OCI-LY3 (cell line): ENCODE data around the gene CCDC40.

ENCODE experiments used
- EZH2phosphoT487 ChIP-seq: fragments of 200-600 bp; shearing (Covaris generic); IDR thresholded peaks from 2 replicates; pipeline ENCODE4 v1.6.1; 2018; ENCODE audit warnings: antibody characterized with exemption, mixed run types, low read depth
- TF ChIP-seq, protein P1 (sequence below): fragments of 200-600, 300-600 bp; sonication (generic); IDR thresholded peaks from 2 replicates; pipeline ENCODE4 v1.5.1; 2014; ENCODE audit warnings: antibody characterized with exemption, low read length, low read depth

- TF ChIP-seq, protein P1, sequence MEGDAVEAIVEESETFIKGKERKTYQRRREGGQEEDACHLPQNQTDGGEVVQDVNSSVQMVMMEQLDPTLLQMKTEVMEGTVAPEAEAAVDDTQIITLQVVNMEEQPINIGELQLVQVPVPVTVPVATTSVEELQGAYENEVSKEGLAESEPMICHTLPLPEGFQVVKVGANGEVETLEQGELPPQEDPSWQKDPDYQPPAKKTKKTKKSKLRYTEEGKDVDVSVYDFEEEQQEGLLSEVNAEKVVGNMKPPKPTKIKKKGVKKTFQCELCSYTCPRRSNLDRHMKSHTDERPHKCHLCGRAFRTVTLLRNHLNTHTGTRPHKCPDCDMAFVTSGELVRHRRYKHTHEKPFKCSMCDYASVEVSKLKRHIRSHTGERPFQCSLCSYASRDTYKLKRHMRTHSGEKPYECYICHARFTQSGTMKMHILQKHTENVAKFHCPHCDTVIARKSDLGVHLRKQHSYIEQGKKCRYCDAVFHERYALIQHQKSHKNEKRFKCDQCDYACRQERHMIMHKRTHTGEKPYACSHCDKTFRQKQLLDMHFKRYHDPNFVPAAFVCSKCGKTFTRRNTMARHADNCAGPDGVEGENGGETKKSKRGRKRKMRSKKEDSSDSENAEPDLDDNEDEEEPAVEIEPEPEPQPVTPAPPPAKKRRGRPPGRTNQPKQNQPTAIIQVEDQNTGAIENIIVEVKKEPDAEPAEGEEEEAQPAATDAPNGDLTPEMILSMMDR = no peak
- TF ChIP-seq EZH2phosphoT487 = no peak
These were observed 51.2 kb downstream of the CCDC40 start for GRCh38 chr17:80087346-80088265.
